Astrocyte (in vitro differentiated cells and primary cell): Measurements from ENCODE around the gene SPAG7.

ENCODE experiments used
- CTCF ChIP-seq: IDR thresholded peaks from 2 replicates; pipeline ENCODE4 v1.5.1; 2011; ENCODE audit warnings: low read depth, mild to moderate bottlenecking, inconsistent platforms, low read length, moderate library complexity; ENCODE audit not compliant: insufficient read depth
- EZH2 ChIP-seq: IDR thresholded peaks from 2 replicates; pipeline ENCODE4 v1.6.1; 2012; ENCODE audit warnings: mild to moderate bottlenecking, low read length, inconsistent platforms; ENCODE audit not compliant: insufficient read depth

GRCh38 chr17:4978726-4979125 lies 11.1 kb upstream of the SPAG7 start:
- TF ChIP-seq CTCF (no peak), EZH2 (no peak)
